ENCODE measurements around the gene DDAH2.

DNA sequence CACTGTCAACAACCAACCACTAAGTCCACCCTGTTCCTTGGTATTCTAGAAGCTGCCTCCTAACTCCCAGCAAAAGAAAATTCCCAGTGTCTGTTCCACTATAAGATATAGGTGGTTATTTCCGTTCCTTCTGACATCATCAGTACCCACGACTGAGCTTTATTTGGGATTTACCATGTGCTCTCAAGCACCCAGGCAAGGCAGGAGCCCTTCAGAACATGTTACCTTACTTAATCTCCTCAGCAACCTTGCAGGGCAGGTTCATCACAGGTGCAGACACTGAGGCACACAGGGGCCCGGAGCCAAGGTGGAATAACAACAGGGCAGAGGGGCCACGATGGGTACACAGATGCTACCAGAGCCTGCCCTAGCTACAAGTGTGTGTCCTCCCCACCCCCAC lies 36.7 kb downstream of the DDAH2 start:
- no peak for TF ChIP-seq CREB1 (IDR thresholded peaks at IDR 0.05; ENCODE audit: low read depth)
- TF ChIP-seq YY1 (IDR thresholded peaks at IDR 0.05; ENCODE audit: low read depth): no peak
- no peak for TF ChIP-seq EP300 (IDR thresholded peaks at IDR 0.05; ENCODE audit: borderline replicate concordance)
- no peak for TF ChIP-seq RAD21 (IDR thresholded peaks at IDR 0.05; ENCODE audit: low read depth)
- no peak for TF ChIP-seq TEAD4 (IDR thresholded peaks at IDR 0.05)
- no peak for TF ChIP-seq CEBPB (IDR thresholded peaks at IDR 0.05)
- TF ChIP-seq, protein P1, sequence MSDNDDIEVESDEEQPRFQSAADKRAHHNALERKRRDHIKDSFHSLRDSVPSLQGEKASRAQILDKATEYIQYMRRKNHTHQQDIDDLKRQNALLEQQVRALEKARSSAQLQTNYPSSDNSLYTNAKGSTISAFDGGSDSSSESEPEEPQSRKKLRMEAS (IDR thresholded peaks at IDR 0.05): no peak

All from Ishikawa (cell line).